Measurements from ENCODE around the gene ALDH16A1. TPM values are rescaled to one million over a fixed set of nuclear protein-coding genes. Genes with fewer than 3 reads are reported as not detected.

Gene ALDH16A1
- total RNA-seq, 1 donor = 17.7 TPM

DNA sequence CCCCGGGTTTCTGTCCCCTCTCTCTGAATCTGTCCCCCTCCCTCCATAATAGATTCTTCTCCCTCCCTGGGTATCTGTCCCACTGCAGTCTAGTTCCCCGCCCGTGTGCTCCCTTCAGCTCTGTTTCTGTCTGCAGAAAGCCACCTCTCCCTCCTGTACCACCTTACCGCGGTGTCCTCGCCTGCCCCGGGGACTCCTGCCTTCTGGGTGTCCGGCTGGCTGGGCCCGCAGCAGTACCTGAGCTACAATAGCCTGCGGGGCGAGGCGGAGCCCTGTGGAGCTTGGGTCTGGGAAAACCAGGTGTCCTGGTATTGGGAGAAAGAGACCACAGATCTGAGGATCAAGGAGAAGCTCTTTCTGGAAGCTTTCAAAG is 60.7 kb downstream of the ALDH16A1 start:
- TF ChIP-seq, protein P1, sequence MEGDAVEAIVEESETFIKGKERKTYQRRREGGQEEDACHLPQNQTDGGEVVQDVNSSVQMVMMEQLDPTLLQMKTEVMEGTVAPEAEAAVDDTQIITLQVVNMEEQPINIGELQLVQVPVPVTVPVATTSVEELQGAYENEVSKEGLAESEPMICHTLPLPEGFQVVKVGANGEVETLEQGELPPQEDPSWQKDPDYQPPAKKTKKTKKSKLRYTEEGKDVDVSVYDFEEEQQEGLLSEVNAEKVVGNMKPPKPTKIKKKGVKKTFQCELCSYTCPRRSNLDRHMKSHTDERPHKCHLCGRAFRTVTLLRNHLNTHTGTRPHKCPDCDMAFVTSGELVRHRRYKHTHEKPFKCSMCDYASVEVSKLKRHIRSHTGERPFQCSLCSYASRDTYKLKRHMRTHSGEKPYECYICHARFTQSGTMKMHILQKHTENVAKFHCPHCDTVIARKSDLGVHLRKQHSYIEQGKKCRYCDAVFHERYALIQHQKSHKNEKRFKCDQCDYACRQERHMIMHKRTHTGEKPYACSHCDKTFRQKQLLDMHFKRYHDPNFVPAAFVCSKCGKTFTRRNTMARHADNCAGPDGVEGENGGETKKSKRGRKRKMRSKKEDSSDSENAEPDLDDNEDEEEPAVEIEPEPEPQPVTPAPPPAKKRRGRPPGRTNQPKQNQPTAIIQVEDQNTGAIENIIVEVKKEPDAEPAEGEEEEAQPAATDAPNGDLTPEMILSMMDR (IDR thresholded peaks at IDR 0.05; ENCODE audit: insufficient read depth, low read depth, low read length) = no peak
- peak overlapping the region; percentile 74 for H3K4me3 ChIP-seq (ENCODE audit: low read depth, low read length)
- no peak for DNase-seq (ENCODE audit: low read depth)

DNA sequence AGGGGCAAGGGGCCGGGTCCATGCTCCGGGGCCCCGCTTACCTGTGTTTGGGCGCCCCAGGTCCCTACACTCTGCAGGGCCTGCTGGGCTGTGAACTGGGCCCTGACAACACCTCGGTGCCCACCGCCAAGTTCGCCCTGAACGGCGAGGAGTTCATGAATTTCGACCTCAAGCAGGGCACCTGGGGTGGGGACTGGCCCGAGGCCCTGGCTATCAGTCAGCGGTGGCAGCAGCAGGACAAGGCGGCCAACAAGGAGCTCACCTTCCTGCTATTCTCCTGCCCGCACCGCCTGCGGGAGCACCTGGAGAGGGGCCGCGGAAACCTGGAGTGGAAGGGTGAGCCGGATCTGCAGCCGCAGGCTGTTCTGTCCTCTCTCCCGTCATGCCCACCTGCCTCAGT is 61.1 kb downstream of the ALDH16A1 start:
- no peak overlapping the region for H3K4me3 ChIP-seq (ENCODE audit: low read depth, low read length)
- DNase-seq (ENCODE audit: low read depth) = no peak
- TF ChIP-seq, protein P1 (IDR thresholded peaks at IDR 0.05; ENCODE audit: insufficient read depth, low read depth, low read length) = no peak

GRCh38 chr19:49515767-49516166 is 62.7 kb downstream of the ALDH16A1 start:
- TF ChIP-seq, protein P1 (IDR thresholded peaks at IDR 0.05; ENCODE audit: insufficient read depth, low read depth, low read length) = no peak
- no peak for DNase-seq (ENCODE audit: low read depth)
- H3K4me3 ChIP-seq (ENCODE audit: low read depth, low read length) = no peak overlapping the region

DNA sequence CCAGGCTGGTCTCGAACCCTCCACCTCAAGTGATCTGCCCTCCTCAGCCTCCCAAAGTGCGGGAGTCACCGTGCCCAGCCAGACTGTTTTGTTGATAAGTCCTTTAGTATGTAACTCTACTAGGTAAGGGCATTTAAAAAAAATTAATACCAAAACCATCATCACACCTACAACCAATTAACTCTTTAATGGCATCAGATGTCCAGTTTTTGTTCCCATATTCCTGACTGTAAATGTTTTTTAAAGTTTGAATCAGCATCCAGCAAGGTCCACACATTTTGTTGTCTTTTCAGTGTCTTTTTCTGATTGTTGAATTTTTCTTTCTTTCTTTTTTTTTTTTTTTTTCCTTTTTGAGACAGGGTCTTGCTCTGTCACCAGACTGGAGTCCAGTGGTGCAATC is 65.0 kb downstream of the ALDH16A1 start:
- no peak for DNase-seq (ENCODE audit: low read depth)
- TF ChIP-seq, protein P1 (IDR thresholded peaks at IDR 0.05; ENCODE audit: insufficient read depth, low read depth, low read length) = no peak
- no peak overlapping the region for H3K4me3 ChIP-seq (ENCODE audit: low read depth, low read length)

Small RNA genes lying within 50 kb of the gene (small RNA-seq; reads per million reads assigned to genes)
- gene COX6CP7 (not detected), gene MIR150 (0.28 reads per million), gene SNORD32A (not detected), gene SNORD33 (not detected), gene SNORD34 (not detected), gene SNORD35A (not detected), gene SNORD35B (not detected)

Other genes with a start within 250 kb of the ALDH16A1 start
- 0.64 TPM in 1 of 2 replicates, not detected in the other for gene SLC6A16, start 128.0 kb upstream of the ALDH16A1 start, total RNA-seq
- gene CD37, start 117.8 kb upstream of the ALDH16A1 start, total RNA-seq = not detected in 2 replicates
- 37.6 and 38.7 TPM in 2 replicates for gene TEAD2, start 90.8 kb upstream of the ALDH16A1 start, total RNA-seq
- gene DKKL1, start 89.3 kb upstream of the ALDH16A1 start, total RNA-seq = 0.32 TPM in 1 of 2 replicates, not detected in the other
- gene KASH5, start 65.0 kb upstream of the ALDH16A1 start, total RNA-seq = not detected in 2 replicates
- gene PTH2, start 29.8 kb upstream of the ALDH16A1 start, total RNA-seq = not detected in 2 replicates
- gene GFY, start 27.8 kb upstream of the ALDH16A1 start, total RNA-seq = not detected in 2 replicates
- gene SLC17A7, start 11.7 kb upstream of the ALDH16A1 start, total RNA-seq = not detected in 2 replicates
- gene PIH1D1, start 1.4 kb upstream of the ALDH16A1 start, total RNA-seq = 91.1 and 107 TPM in 2 replicates
- 2.6 and 4.8 TPM in 2 replicates for gene FLT3LG, start 21.0 kb downstream of the ALDH16A1 start, total RNA-seq
- 1,887 and 2,774 TPM in 2 replicates for gene RPL13A, start 34.4 kb downstream of the ALDH16A1 start, total RNA-seq
- 1,679 and 1,912 TPM in 2 replicates for gene RPS11, start 43.2 kb downstream of the ALDH16A1 start, total RNA-seq
- gene FCGRT, start 59.4 kb downstream of the ALDH16A1 start, total RNA-seq = 39.7 and 44.8 TPM in 2 replicates
- 115 and 162 TPM in 2 replicates for gene RCN3, start 74.8 kb downstream of the ALDH16A1 start, total RNA-seq
- gene NOSIP, start 127.3 kb downstream of the ALDH16A1 start, total RNA-seq = 76.9 and 101 TPM in 2 replicates
- 0.32 and 0.43 TPM in 2 replicates for gene PRRG2, start 128.1 kb downstream of the ALDH16A1 start, total RNA-seq
- 3.0 and 3.9 TPM in 2 replicates for gene PRR12, start 138.0 kb downstream of the ALDH16A1 start, total RNA-seq
- gene RRAS, start 186.9 kb downstream of the ALDH16A1 start, total RNA-seq = 43.2 and 44.5 TPM in 2 replicates
- gene SCAF1, start 189.0 kb downstream of the ALDH16A1 start, total RNA-seq = 17.4 and 18.1 TPM in 2 replicates
- 49.9 and 66.5 TPM in 2 replicates for gene IRF3, start 212.6 kb downstream of the ALDH16A1 start, total RNA-seq
- 4.7 and 6.8 TPM in 2 replicates for gene BCL2L12, start 212.7 kb downstream of the ALDH16A1 start, total RNA-seq
- gene PRMT1, start 224.0 kb downstream of the ALDH16A1 start, total RNA-seq = 258 and 341 TPM in 2 replicates
- under 0.01 and 0.32 TPM in 2 replicates for gene ADM5, start 236.4 kb downstream of the ALDH16A1 start, total RNA-seq
- 20.0 and 32.0 TPM in 2 replicates for gene CPT1C, start 237.9 kb downstream of the ALDH16A1 start, total RNA-seq

All from fibroblast of villous mesenchyme (primary cell).